ENCODE measurements around the gene RNF128. TPM values are rescaled to one million over a fixed set of nuclear protein-coding genes. Genes with fewer than 3 reads are reported as not detected.

The RNF128 gene
- polyA plus RNA-seq, 1 of the 3 experiments (the other 2 are of a cell fraction): not detected

GRCh38 chrX:106731590-106731989, 5.1 kb downstream of the RNF128 start (continued):
- TF ChIP-seq ZBTB33 (IDR thresholded peaks at IDR 0.05; ENCODE audit: borderline replicate concordance, low read depth) (no peak), RXRA (IDR thresholded peaks at IDR 0.05; ENCODE audit: borderline replicate concordance, low read depth) (no peak), TAF1 (IDR thresholded peaks at IDR 0.05; ENCODE audit: borderline replicate concordance, low read depth, low read length) (no peak), JUND (IDR thresholded peaks at IDR 0.05) (no peak), ELF1 (IDR thresholded peaks at IDR 0.05) (no peak), MXI1 (IDR thresholded peaks at IDR 0.05; ENCODE audit: low read depth, low read length) (no peak), YY1 (IDR thresholded peaks at IDR 0.05; ENCODE audit: low read depth) (no peak), GABPA (IDR thresholded peaks at IDR 0.05; ENCODE audit: low read depth) (no peak)
- TF ChIP-seq, protein P1, sequence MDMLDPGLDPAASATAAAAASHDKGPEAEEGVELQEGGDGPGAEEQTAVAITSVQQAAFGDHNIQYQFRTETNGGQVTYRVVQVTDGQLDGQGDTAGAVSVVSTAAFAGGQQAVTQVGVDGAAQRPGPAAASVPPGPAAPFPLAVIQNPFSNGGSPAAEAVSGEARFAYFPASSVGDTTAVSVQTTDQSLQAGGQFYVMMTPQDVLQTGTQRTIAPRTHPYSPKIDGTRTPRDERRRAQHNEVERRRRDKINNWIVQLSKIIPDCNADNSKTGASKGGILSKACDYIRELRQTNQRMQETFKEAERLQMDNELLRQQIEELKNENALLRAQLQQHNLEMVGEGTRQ (IDR thresholded peaks at IDR 0.05; ENCODE audit: borderline replicate concordance, low read depth, low read length): no peak
- TF ChIP-seq, protein P2, sequence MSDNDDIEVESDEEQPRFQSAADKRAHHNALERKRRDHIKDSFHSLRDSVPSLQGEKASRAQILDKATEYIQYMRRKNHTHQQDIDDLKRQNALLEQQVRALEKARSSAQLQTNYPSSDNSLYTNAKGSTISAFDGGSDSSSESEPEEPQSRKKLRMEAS (IDR thresholded peaks at IDR 0.05; ENCODE audit: low read depth): no peak

DNA sequence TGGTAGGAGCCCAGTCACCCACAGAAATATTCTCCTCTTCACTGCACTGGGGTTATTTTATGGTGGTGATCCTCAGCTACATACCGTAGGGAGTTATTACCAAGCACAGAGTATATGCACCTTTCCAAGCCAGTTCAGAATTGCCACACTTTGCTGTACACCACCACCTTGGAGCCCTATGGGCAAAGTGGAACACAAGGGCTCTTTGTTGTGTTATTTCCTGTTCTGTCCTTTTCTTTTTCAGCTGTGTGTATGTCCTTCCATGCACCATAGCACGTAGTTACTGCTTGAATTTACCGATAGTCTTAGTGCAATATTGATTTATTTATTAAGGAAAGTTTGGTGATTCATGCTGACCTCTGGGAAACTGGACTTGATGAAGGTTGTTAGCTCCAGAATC, 8.3 kb downstream of the RNF128 start:
- Histone ChIP-seq H3K9ac (no peak overlapping the region), H3K27ac (ENCODE audit: low read depth in 2 of 2, low read length in 1 of 2) (no peak overlapping the region), H4K20me1 (ENCODE audit: insufficient read depth) (no peaks in the 10 kb centered on the region), H3K9me2 (no peaks in the 10 kb centered on the region), H3K27me3 (ENCODE audit: insufficient read depth) (peaks cover 20% of the 10 kb centered on the region; the same call in 1 of the 2 replicates), H3K4me2 (no peak overlapping the region), H3K4me3 (ENCODE audit: low read depth in 2 of 2, low read length in 1 of 2) (no peak overlapping the region), H3K79me2 (ENCODE audit: insufficient read depth) (no peaks in the 10 kb centered on the region), H3K9me3 (no peaks in the 10 kb centered on the region), H2AFZ (ENCODE audit: low read depth) (no peak overlapping the region), H3F3A (replicated peaks; ENCODE audit: insufficient read depth) (no peaks in the 10 kb centered on the region), H3K4me1 (ENCODE audit: control insufficient read depth in 1 of 2, insufficient read depth in 2 of 2, low read depth in 1 of 2, low read length in 1 of 2) (no peaks in the 10 kb centered on the region), H3K36me3 (replicated peaks in 1 of 2; ENCODE audit: control insufficient read depth in 1 of 2, insufficient read depth in 2 of 2, low read length in 1 of 2) (no peaks in the 10 kb centered on the region)
- TF ChIP-seq, protein P1 (IDR thresholded peaks at IDR 0.05; ENCODE audit: borderline replicate concordance, low read depth, low read length): no peak
- no peak for TF ChIP-seq CHD2 (IDR thresholded peaks at IDR 0.05; ENCODE audit: low read length, partially characterized antibody)
- 5% methylated on average over 3 of the region's 3 CpGs for WGBS (ENCODE audit: low lambda C conversion rate)
- POLR2A ChIA-PET: no interaction called here
- no peak for DNase-seq
- CTCF ChIA-PET: no interaction called here

- H3K27ac ChIP-seq (ENCODE audit: low read depth in 2 of 2, low read length in 1 of 2): no peak overlapping the region
- no peaks in the 10 kb centered on the region for H3F3A ChIP-seq (replicated peaks; ENCODE audit: insufficient read depth)
- DNase-seq: no peak
- no peak overlapping the region for H3K4me3 ChIP-seq (ENCODE audit: low read depth in 2 of 2, low read length in 1 of 2)
- 0 out of 2 replicates have a peak, but pooled peaks cover 8% of the 10 kb centered on the region for H3K27me3 ChIP-seq (ENCODE audit: insufficient read depth)
- CTCF ChIA-PET: no interaction called here
- 5% methylated on average over 2 of the region's 2 CpGs for WGBS (ENCODE audit: low lambda C conversion rate)
- no peaks in the 10 kb centered on the region for H3K36me3 ChIP-seq (replicated peaks in 1 of 2; ENCODE audit: control insufficient read depth in 1 of 2, insufficient read depth in 2 of 2, low read length in 1 of 2)
- POLR2A ChIA-PET: no interaction called here
- no peaks in the 10 kb centered on the region for H3K9me2 ChIP-seq
- no peaks in the 10 kb centered on the region for H4K20me1 ChIP-seq (ENCODE audit: insufficient read depth)
- no peaks in the 10 kb centered on the region for H3K9me3 ChIP-seq
- TF ChIP-seq RFX5 (IDR thresholded peaks at IDR 0.05; ENCODE audit: low read length) (no peak), FOSL2 (IDR thresholded peaks at IDR 0.05; ENCODE audit: borderline replicate concordance, low read depth) (no peak), POLR2AphosphoS5 (IDR thresholded peaks at IDR 0.05; ENCODE audit: low read depth, low read length) (no peak)
- H3K9ac ChIP-seq: no peak overlapping the region
- H3K4me2 ChIP-seq: no peak overlapping the region
- no peak overlapping the region for H2AFZ ChIP-seq (ENCODE audit: low read depth)
- no peaks in the 10 kb centered on the region for H3K4me1 ChIP-seq (ENCODE audit: control insufficient read depth in 1 of 2, insufficient read depth in 2 of 2, low read depth in 1 of 2, low read length in 1 of 2)
- no peaks in the 10 kb centered on the region for H3K79me2 ChIP-seq (ENCODE audit: insufficient read depth)
Measured at GRCh38 chrX:106740193-106740780, 13.8 kb downstream of the RNF128 start.
